22Rv1 (cell line): ENCODE data around the gene CAPN8.

Experiments used
- CTCF ChIP-seq: fragments of 450-650 bp; IDR thresholded peaks from 2 replicates; pipeline ENCODE4 v1.5.1; 2017; ENCODE audit warnings: mild to moderate bottlenecking
- ZFX ChIP-seq: fragments of 450-650 bp; IDR thresholded peaks from 2 replicates; pipeline ENCODE4 v1.6.1; 2017; ENCODE audit warnings: antibody characterized with exemption, borderline replicate concordance

GRCh38 chr1:223639331-223639749, 26.2 kb downstream of the CAPN8 start:
- no peak for TF ChIP-seq CTCF
- no peak for TF ChIP-seq ZFX
